M059J (cell line): ENCODE data around the gene PDE4A. TPM values are rescaled to one million over a fixed set of nuclear protein-coding genes. Genes with fewer than 3 reads are reported as not detected.
A peak's percentile ranks its signal among the peaks of the same experiment; 100 is the strongest.
"Not testable (repeated sequence)": the region's sequence is repeated elsewhere in the genome, so short reads cannot be mapped to it uniquely, and the experiment has no call there.

Experiments
- DNase-seq: peaks from one replicate; pipeline ENCODE4 v3.0.0-alpha.2; 2012; ENCODE audit warnings: low read depth
- total RNA-seq: library from RNA; depleted of rRNA; stranded (reverse); fragments of >200 nt; shearing (Covaris generic); gene quantifications from 2 replicates; pipeline ENCODE4 v1.2.3, GENCODE V29; 2014

Gene PDE4A
- total RNA-seq, 1 experiment from 2014 or later: 2.3 TPM

DNA sequence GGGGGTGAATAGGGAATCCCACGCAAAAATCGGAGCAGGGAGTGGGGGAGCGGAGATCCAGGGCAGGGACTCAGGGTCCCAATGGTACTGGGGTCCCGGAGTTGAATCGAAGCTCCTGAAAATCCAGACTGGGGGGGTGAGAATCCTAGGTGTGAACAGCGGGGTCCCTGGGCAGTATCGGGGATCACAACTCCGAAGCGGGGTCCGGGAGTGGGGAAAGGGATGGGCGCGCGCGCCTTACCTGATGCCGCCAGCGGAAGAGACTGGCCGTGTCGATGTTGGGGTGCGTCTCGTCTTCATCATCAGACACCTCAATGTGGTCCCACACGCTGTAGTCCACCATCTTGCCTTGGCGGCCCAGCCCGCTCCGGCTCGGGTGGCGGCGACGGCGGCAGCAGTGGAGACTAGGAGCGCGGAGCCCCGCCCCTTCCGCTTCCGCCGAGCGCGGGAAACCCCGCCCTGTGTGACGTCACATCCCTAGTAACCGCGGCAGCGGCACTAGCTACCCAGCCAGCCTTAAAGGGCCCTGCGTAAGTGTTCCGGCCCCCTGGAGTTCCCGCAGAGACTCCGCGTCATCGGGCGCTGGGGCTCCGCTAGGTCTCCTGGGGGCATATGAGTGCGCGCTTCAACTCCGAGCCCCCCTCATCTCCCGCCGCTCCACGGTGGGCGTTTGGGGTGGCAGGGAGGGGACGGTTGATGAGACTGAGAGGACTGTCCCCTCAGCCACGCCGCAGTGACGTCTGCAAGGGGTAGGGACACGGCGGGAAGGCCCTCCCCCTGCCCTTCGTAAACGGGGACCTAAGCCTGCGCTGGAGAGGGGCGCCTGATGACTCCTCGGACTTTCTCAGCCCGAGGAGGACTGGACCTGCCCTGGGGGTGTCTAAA is 17.0 kb upstream of the PDE4A start, which contains the start of gene CDC37:
Gene CDC37, minus strand, starts transcription at position 406 of the 885 bp plus-strand sequence. Its CDS starts 63 bp downstream, at position 343.
- DNase-seq: peak; percentile 94

GRCh38 chr19:10404888-10405820 is 15.2 kb upstream of the PDE4A start:
- no peak for DNase-seq

GRCh38 chr19:10406191-10406590 is 14.1 kb upstream of the PDE4A start:
- no peak for DNase-seq

GRCh38 chr19:10407096-10407495 is 13.2 kb upstream of the PDE4A start:
- no peak for DNase-seq

DNA sequence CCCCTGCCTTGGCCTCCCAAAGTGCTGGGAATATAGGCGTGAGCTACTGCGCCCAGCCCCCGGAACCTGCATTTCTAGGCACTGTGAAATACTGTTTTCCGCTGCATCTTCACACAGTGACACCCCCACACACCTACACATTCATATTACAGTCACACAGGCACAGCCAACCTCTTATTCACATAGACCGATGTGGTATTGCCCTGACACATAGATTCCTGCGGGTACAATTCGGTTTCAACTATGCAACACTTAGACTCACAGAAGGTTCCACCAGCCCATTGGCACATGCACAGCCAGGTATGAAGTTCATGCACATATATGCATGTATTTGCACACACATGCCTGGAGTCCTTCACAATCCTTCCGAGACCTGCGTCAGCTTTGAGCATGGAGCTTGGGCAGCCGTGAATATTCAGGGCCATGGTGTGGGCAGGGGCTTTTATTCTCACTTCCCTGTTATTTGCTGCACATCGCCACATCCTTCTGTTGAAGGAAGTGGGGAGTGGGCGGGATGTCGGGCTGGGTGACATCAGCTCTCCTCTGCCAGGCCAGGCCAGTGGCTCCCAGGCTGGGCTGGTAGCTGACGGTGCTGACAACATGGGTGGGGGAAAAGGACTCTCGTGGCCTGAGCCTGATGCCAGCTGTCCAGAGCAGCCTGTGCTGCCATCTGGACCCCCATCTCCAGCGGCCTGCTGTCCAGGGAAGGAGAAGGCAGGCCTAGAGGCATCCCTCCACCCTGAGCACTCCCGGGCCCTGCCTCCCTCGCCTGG is 11.6 kb upstream of the PDE4A start:
- no peak for DNase-seq

DNA sequence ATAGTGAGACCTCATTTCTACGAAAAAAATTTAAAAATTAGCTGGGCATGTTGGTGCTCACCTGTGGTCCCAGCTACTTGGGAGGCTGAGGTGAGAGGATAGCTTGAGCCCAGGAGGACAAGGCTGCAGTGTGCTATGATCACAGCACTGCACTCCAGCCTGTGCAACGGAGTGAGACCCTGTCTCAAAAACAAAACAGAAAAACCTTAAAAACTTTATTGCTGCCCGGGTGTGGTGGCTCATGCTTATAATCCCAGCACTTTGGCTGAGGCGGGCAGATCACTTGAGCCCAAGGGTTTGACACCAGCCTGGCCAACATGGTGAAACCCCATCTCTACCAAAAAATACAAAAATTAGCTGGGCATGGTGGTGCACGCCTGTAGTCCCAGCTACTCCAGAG is 9.1 kb upstream of the PDE4A start:
- DNase-seq: not testable (repeated sequence)

- no peak for DNase-seq
These were observed 7.9 kb upstream of the PDE4A start for GRCh38 chr19:10412257-10412977.

- DNase-seq: no peak
These were observed 4.3 kb upstream of the PDE4A start for GRCh38 chr19:10416083-10416379.

DNA sequence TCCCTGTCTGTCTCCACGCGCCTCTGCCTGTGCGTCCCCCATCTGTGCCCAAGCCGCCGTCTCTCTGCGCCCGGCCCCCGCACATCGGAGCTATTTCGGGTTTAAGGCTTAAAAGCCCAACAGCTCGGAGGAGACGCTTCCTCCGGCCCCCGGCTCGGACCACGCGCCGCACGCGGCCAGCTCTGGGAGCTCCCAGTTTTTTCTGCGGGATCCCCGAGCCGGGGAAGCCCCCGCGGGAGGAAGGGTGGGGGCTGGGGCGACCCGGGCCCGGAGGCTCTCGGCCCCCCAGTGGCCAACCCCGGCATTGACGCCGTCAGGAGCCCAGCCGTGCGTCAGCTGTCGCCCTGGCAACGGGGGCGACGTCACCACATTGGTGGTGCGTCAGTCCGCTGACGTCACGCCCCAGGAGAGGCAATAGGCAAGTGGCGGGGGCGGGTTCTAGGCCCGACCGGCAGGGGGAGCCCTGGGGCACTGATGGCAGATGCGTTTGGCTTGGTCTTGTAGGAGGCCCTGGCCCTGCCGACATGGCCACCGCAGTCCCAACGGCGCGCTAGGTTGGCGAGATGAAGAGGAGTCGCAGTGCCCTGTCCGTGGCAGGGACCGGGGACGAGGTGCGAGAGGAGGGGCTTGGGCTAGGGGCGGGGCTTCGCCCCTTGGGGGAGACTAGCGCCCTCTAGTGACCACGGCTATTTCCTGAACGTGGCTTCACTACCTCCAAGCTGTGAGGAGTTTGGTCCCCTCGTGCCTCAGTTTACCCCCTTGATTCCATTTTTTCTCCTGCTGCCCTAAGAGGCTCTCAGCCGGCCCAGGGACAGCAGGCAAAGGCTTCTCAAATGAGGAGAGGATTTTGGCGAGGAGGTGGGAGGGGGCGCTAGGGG is 3.7 kb upstream of the PDE4A start:
- peak; percentile 80 for DNase-seq

DNA sequence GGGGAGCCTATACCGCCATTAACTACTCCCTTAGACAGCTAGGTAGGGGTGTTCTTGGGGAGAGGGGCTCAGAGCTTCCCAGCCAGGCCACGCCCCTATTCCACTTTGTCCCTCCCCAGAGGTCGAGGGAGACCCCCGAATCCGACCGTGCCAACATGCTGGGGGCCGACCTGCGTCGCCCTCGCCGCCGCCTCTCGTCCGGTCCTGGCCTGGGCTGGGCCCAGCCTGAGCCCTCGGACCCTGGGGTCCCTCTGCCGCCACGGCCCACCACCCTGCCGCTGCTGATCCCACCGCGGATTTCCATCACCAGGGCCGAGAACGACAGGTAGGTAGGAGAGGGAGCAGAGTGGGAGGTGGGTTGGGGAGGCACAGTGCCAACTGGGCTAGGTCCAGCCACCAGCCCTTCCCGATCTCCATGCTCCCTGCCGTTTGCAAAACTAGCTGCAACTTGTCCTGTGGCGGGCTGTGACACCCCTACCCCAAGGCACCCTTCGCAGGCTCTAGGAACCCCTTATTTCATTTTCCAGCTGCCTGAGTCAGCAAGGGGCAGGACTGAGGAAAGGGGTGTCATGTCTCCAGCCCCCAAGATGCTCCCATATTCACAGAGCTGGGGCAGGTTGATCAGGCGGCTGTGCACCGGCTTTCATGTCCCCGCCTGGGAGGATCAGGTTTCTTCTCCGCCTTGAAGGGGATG is 2.6 kb upstream of the PDE4A start:
- no peak for DNase-seq

- peak; percentile 44 for DNase-seq
These were observed 2.2 kb upstream of the PDE4A start for GRCh38 chr19:10418235-10418484.

- no peak for DNase-seq
These were observed 1.7 kb upstream of the PDE4A start for GRCh38 chr19:10418485-10419199.

GRCh38 chr19:10419200-10419645 is 1.1 kb upstream of the PDE4A start:
- no peak for DNase-seq

- DNase-seq: no peak
These were observed 493 bp upstream of the PDE4A start for GRCh38 chr19:10419646-10420443.

- no peak for DNase-seq
These were observed 1.1 kb downstream of the PDE4A start for GRCh38 chr19:10421240-10422045.

- DNase-seq: no peak
These were observed 1.7 kb downstream of the PDE4A start for GRCh38 chr19:10422046-10422461.

- no peak for DNase-seq
These were observed 2.5 kb downstream of the PDE4A start for GRCh38 chr19:10422846-10423245.
